Endothelial cell of umbilical vein (primary cell): ENCODE data around the gene SLC12A1. TPM values are rescaled to one million over a fixed set of nuclear protein-coding genes. Genes with fewer than 3 reads are reported as not detected.

Experiments used
- BruUV-seq: library from RNA; stranded (reverse); fragments of 400-500 nt; replicated peaks from 2 replicates; lab custom pipeline; 2021; lab: Mats Ljungman, UMichigan
- CTCF ChIA-PET: fragments of 300-600, 350-600 bp; sonication (Branson Sonifier 250); formaldehyde crosslinking; loops from one replicate; lab custom pipeline; 2021; ENCODE audit warnings: antibody characterized with exemption, inconsistent platforms; lab: Charles Lee
- POLR2A ChIA-PET: fragments of 300-600, 350-600 bp; sonication (Branson Sonifier 250); formaldehyde crosslinking; loops from one replicate; lab custom pipeline; 2021; ENCODE audit warnings: antibody characterized with exemption, inconsistent platforms; lab: Charles Lee
- DNase-seq: peaks from one replicate; pipeline ENCODE4 v3.0.0-alpha.2; 2011; ENCODE audit warnings: low read depth, low spot score
- FAIRE-seq: peaks from 2 replicates; lab custom pipeline; 2011; peaks lifted over from hg19 to GRCh38; lab: Jason Lieb, UNC
- H2AFZ ChIP-seq: 2 replicates; pipeline ENCODE4 v1.6.0; 2012; ENCODE audit warnings: low read depth, low read length, control low read depth, inconsistent platforms
- H3K27ac ChIP-seq: 2 replicates; pipeline ENCODE4 v1.5.1; 2011; ENCODE audit warnings: low read depth, mild to moderate bottlenecking, control low read depth, low read length, moderate library complexity; ENCODE audit not compliant: insufficient read depth
- H3K27me3 ChIP-seq, 2 experiments: 2 replicates each; pipeline versions ENCODE4 v1.6.0 to v1.6.1; 2011; ENCODE audit warnings: low read length in 2 of 2, mixed read lengths in 1 of 2; ENCODE audit not compliant: control insufficient read depth in 2 of 2, insufficient read depth in 2 of 2
- H3K36me3 ChIP-seq, 2 experiments: 2 replicates in 1 of 2; 3 replicates in 1 of 2; pipeline ENCODE4 v1.5.1; 2011; ENCODE audit warnings: low read length in 2 of 2, mild to moderate bottlenecking in 1 of 2, moderate library complexity in 1 of 2; ENCODE audit not compliant: control insufficient read depth in 2 of 2, insufficient read depth in 2 of 2; ENCODE audit errors: extremely low read depth in 1 of 2
- H3K4me1 ChIP-seq: 3 replicates; pipeline ENCODE4 v1.5.1; 2011; ENCODE audit warnings: mild to moderate bottlenecking, low read length; ENCODE audit not compliant: control insufficient read depth, insufficient read depth; ENCODE audit errors: extremely low read depth
- H3K4me2 ChIP-seq: 2 replicates; pipeline ENCODE4 v1.6.1; 2011; ENCODE audit warnings: low read length, control low read depth, mixed read lengths; ENCODE audit not compliant: insufficient read depth
- H3K4me3 ChIP-seq, 3 experiments: fragments of 200-600 bp in 1 of 3; sonication (generic), shearing (Covaris generic) in 1 of 3; replicated peaks in 1 of 3; 2 replicates each; pipeline ENCODE4 v1.5.1; 2011 to 2016; ENCODE audit warnings: control low read depth in 3 of 3, low read length in 3 of 3, mild to moderate bottlenecking in 2 of 3, inconsistent platforms in 1 of 3, low read depth in 1 of 3, moderate library complexity in 1 of 3; ENCODE audit not compliant: insufficient read depth in 1 of 3
- H3K79me2 ChIP-seq: 2 replicates; pipeline ENCODE4 v1.6.0; 2012; ENCODE audit warnings: low read length, inconsistent platforms; ENCODE audit not compliant: control insufficient read depth, insufficient read depth
- H3K9ac ChIP-seq: replicated peaks from 2 replicates; pipeline ENCODE3; 2011; ENCODE audit warnings: low read length, control low read depth; ENCODE audit not compliant: insufficient read depth; ENCODE audit errors: extremely low read depth
- H3K9me1 ChIP-seq: replicated peaks from 3 replicates; pipeline ENCODE4 v1.6.0; 2011; ENCODE audit warnings: mild to moderate bottlenecking, low read length; ENCODE audit not compliant: control insufficient read depth, insufficient read depth; ENCODE audit errors: extremely low read depth
- H3K9me3 ChIP-seq: replicated peaks from 2 replicates; pipeline ENCODE4 v1.5.1; 2012; ENCODE audit warnings: low read length, inconsistent platforms; ENCODE audit not compliant: control insufficient read depth, insufficient read depth
- H4K20me1 ChIP-seq: replicated peaks from 2 replicates; pipeline ENCODE3; 2011; ENCODE audit warnings: mild to moderate bottlenecking, low read length; ENCODE audit not compliant: control insufficient read depth, insufficient read depth; ENCODE audit errors: extremely low read depth
- FOS ChIP-seq: IDR thresholded peaks from 2 replicates; pipeline ENCODE4 v1.6.1; 2011; ENCODE audit warnings: mild to moderate bottlenecking, low read length, moderate library complexity, borderline replicate concordance; ENCODE audit not compliant: insufficient read depth
- GATA2 ChIP-seq: IDR thresholded peaks from 2 replicates; pipeline ENCODE4 v1.7.0; 2011; ENCODE audit warnings: low read depth, mild to moderate bottlenecking, moderate library complexity, mixed read lengths, low read length; ENCODE audit not compliant: insufficient read length, insufficient read depth
- JUN ChIP-seq: IDR thresholded peaks from 2 replicates; pipeline ENCODE4 v1.6.1; 2011; ENCODE audit warnings: borderline replicate concordance, low read depth; ENCODE audit not compliant: insufficient read length, insufficient read depth
- MYC ChIP-seq: IDR thresholded peaks from one replicate; pipeline ENCODE4 v1.6.1; 2011; ENCODE audit warnings: mild to moderate bottlenecking, low read depth, low read length
- POLR2A ChIP-seq: IDR thresholded peaks from 2 replicates; pipeline ENCODE4 v1.6.1; 2012; ENCODE audit warnings: low read depth, mild to moderate bottlenecking, control low read depth, low read length
- POLR2AphosphoS5 ChIP-seq: IDR thresholded peaks from 2 replicates; pipeline ENCODE4 v1.6.1; 2012; ENCODE audit warnings: low read depth, mild to moderate bottlenecking, control low read depth, low read length, moderate library complexity; ENCODE audit not compliant: insufficient read depth
- dilution Hi-C: fragments of 300-500 bp; cut with MboI; formaldehyde crosslinking; loops from one replicate; pipeline ENCODE4 v1.15.0; 2019; ENCODE audit warnings: low sequenced_read_pairs; ENCODE audit not compliant: extremely low pct_ligation_motif_present
- intact Hi-C: fragments of 100-400 bp; cut with micrococcal nuclease; formaldehyde crosslinking; loops from one replicate; pipeline ENCODE4 v1.10.0; 2022
- polyA plus RNA-seq, 4 experiments: library from polyadenylated mRNA; depleted of rRNA in 3 of 4; stranded (reverse) in 3 of 4; unstranded in 1 of 4; fragments of >200 nt; gene quantifications; 2 replicates each; pipeline versions ENCODE4 v1.2.1 to v1.2.3, GENCODE V29; 2011 to 2012; ENCODE audit warnings: missing spikeins in 1 of 4
- total RNA-seq: library from RNA; stranded (reverse); gene quantifications from 2 replicates; pipeline ENCODE4 v1.2.3, GENCODE V29; 2021

SLC12A1 gene
- total and polyA plus RNA-seq, 2 donors (not counting 3 experiments of a cell fraction or from before 2014, with no cell fraction given), result not detected

- no peaks in the 10 kb centered on the region for H3K36me3 ChIP-seq
- H3K4me1 ChIP-seq, result peaks cover 12% of the 10 kb centered on the region
- intact Hi-C loops (loop anchor here (1.0 to 10.0 kb wide), 4 partner anchors 27 to 463 kb away; partner anchors contain the start of genes DUT and SEMA6D), dilution Hi-C loops (no loop called here)
- H3K9me1 ChIP-seq, result no peaks in the 10 kb centered on the region
- H2AFZ ChIP-seq, result peak overlapping the region; percentile 4
- peak overlapping the region; percentile 87 for H3K9ac ChIP-seq
- no peaks in the 10 kb centered on the region for H3K9me3 ChIP-seq
- no TSS peak for BruUV-seq
- peak overlapping the region; percentile 84 for H3K27ac ChIP-seq
- H4K20me1 ChIP-seq, result no peaks in the 10 kb centered on the region
- ChIA-PET CTCF (interaction anchor here (1.0 to 2.1 kb wide), 7 partner anchors 10 to 92 kb away, joined by 3 to 6 read pairs (median 4); no protein-coding TSS in a partner anchor), POLR2A (interaction anchor here (0.6 to 1.2 kb wide), 2 partner anchors 27 to 64 kb away, joined by 3 to 6 read pairs; no protein-coding TSS in a partner anchor)
- no peaks in the 10 kb centered on the region for H3K27me3 ChIP-seq
- H3K4me3 ChIP-seq, result peak overlapping the region; percentile 14 to 68 (median 60)
- peak; percentile 78 for FAIRE-seq
- peaks cover 43% of the 10 kb centered on the region for H3K79me2 ChIP-seq
- H3K4me2 ChIP-seq, result peak overlapping the region; percentile 64
- peak; percentile 83 for DNase-seq
- TF ChIP-seq JUN (peak; percentile 86), MYC (no peak), FOS (peak; percentile 12)
These were observed 28.7 kb upstream of the SLC12A1 start for GRCh38 chr15:48177383-48177765.

GRCh38 chr15:48177766-48178647 lies 28.1 kb upstream of the SLC12A1 start, which contains the start of gene MYEF2:
TSS of gene MYEF2 (minus strand) at chr15:48178295. CDS start at chr15:48178237, 58 bp downstream.
- intact Hi-C loops, result loop anchor here (1.0 to 10.0 kb wide), 4 partner anchors 28 to 463 kb away; partner anchors contain the start of genes DUT and SEMA6D
- POLR2A ChIA-PET, result interaction anchor here (0.6 to 1.2 kb wide), 2 partner anchors 28 to 65 kb away, joined by 3 to 6 read pairs; no protein-coding TSS in a partner anchor
- dilution Hi-C loops, result no loop called here
- Histone ChIP-seq H3K36me3 (no peaks in the 10 kb centered on the region), H3K4me1 (peaks cover 12% of the 10 kb centered on the region), H3K9me3 (no peaks in the 10 kb centered on the region), H3K27ac (peak within 1 kb of the TSS; percentile 84), H3K79me2 (peaks cover 38% of the 10 kb centered on the region), H3K27me3 (peaks cover 0 to 2% of the 10 kb centered on the region in 2 experiments), H3K4me2 (peak within 1 kb of the TSS; percentile 64), H2AFZ (peak within 1 kb of the TSS; percentile 96), H3K9ac (peak within 1 kb of the TSS; percentile 87), H4K20me1 (no peaks in the 10 kb centered on the region), H3K9me1 (no peaks in the 10 kb centered on the region), H3K4me3 (peak within 1 kb of the TSS; percentile 14 to 68 (median 60))
- peak; percentile 55 for FAIRE-seq
- TF ChIP-seq GATA2 (no peak), POLR2A (peak; percentile 60), POLR2AphosphoS5 (peak; percentile 37)
- CTCF ChIA-PET, result interaction anchor here (1.0 to 2.1 kb wide), 7 partner anchors 9 to 93 kb away, joined by 3 to 6 read pairs (median 4); no protein-coding TSS in a partner anchor
- TSS peak; percentile 36 for BruUV-seq
- peak; percentile 78 for DNase-seq
